CD4-positive, alpha-beta T cell treated with Interleukin-15 for 1 hour (primary cell): ENCODE data around the gene GYG1.
"Not testable (repeated sequence)": the region's sequence is repeated elsewhere in the genome, so short reads cannot be mapped to it uniquely, and the experiment has no call there.

Experiments
- DNase-seq: peaks from one replicate; pipeline ENCODE4 v3.0.0-alpha.2; 2020

The GYG1 gene

GRCh38 chr3:148991219-148992026 lies at the start of gene GYG1:
Gene GYG1, plus strand, starts transcription at chr3:148991540. Its CDS starts 101 bp downstream, at chr3:148991641.
- DNase-seq = peak; percentile 87

- no peak for DNase-seq
These were observed 47.7 kb upstream of the GYG1 start for GRCh38 chr3:148943506-148944205.

GRCh38 chr3:148945116-148945515 lies 46.2 kb upstream of the GYG1 start:
- DNase-seq = no peak

- no peak for DNase-seq
These were observed 42.3 kb upstream of the GYG1 start for GRCh38 chr3:148948913-148949657.

- no peak for DNase-seq
These were observed 40.5 kb upstream of the GYG1 start for GRCh38 chr3:148950806-148951205.

- DNase-seq = no peak
These were observed 39.6 kb upstream of the GYG1 start for GRCh38 chr3:148951599-148952361.

- DNase-seq = no peak
These were observed 38.2 kb upstream of the GYG1 start for GRCh38 chr3:148953094-148953493.

- no peak for DNase-seq
These were observed 36.4 kb upstream of the GYG1 start for GRCh38 chr3:148954981-148955380.

GRCh38 chr3:148955544-148956346 lies 35.6 kb upstream of the GYG1 start:
- no peak for DNase-seq

- DNase-seq = no peak
These were observed 33.8 kb upstream of the GYG1 start for GRCh38 chr3:148957586-148957985.

GRCh38 chr3:148958696-148959095 lies 32.6 kb upstream of the GYG1 start:
- DNase-seq = no peak

GRCh38 chr3:148962513-148962912 lies 28.8 kb upstream of the GYG1 start:
- no peak for DNase-seq

GRCh38 chr3:148964809-148965208 lies 26.5 kb upstream of the GYG1 start:
- no peak for DNase-seq

GRCh38 chr3:148968321-148968720 lies 23.0 kb upstream of the GYG1 start:
- no peak for DNase-seq

GRCh38 chr3:148970271-148970670 lies 21.1 kb upstream of the GYG1 start:
- DNase-seq = no peak

GRCh38 chr3:148971401-148972163 lies 19.8 kb upstream of the GYG1 start:
- DNase-seq = no peak

GRCh38 chr3:148974726-148975125 lies 16.6 kb upstream of the GYG1 start:
- no peak for DNase-seq

GRCh38 chr3:148975248-148975647 lies 16.1 kb upstream of the GYG1 start:
- no peak for DNase-seq

GRCh38 chr3:148975696-148976095 lies 15.6 kb upstream of the GYG1 start:
- DNase-seq = no peak

- no peak for DNase-seq
These were observed 10.1 kb upstream of the GYG1 start for GRCh38 chr3:148981273-148981672.

- DNase-seq = not testable (repeated sequence)
These were observed 3.8 kb upstream of the GYG1 start for GRCh38 chr3:148987551-148987950.
